Measurements from ENCODE around the gene HMMR. TPM values are rescaled to one million over a fixed set of nuclear protein-coding genes. Genes with fewer than 3 reads are reported as not detected.
A peak's percentile ranks its signal among the peaks of the same experiment; 100 is the strongest.

The HMMR gene
- polyA plus RNA-seq, 1 donor from 2014 or later, result 3.5 TPM

DNA sequence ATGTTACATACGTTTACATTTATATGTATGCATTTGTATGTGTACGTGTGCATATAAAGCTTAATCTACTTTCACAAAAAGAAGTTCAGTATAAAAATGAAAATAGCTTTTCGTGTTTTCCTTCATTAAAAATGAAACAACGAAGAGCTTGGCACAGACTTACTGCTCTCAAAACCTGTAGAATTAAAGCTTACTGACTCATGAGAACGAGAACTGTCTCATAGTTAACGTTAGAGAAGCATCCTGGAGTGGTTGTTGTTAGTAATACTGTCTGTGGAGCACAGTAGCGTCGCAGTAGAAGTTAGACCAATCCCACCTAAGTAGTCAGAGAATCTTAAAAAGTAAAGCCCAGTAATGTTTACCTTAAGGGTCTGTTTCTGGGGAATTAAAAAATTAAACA, 46.3 kb downstream of the HMMR start:
- Histone ChIP-seq H3K9me3 (ENCODE audit: low read length) (no peaks in the 10 kb centered on the region), H3K9ac (ENCODE audit: low read length) (peak overlapping the region; percentile 76), H3K79me2 (replicated peaks; ENCODE audit: insufficient read depth, low read length) (peaks cover 56% of the 10 kb centered on the region), H3K9me2 (ENCODE audit: insufficient read depth, low read length) (no peaks in the 10 kb centered on the region), H3K36me3 (ENCODE audit: insufficient read depth, low read length) (peaks cover under 1% of the 10 kb centered on the region), H2AFZ (ENCODE audit: low read depth, low read length) (no peak overlapping the region), H3K4me2 (ENCODE audit: low read length) (peak overlapping the region; percentile 81), H3K4me3 (ENCODE audit: low read length) (peak overlapping the region; percentile 67), H3F3A (ENCODE audit: insufficient read depth, low read length, poor library complexity, severe bottlenecking) (no peaks in the 10 kb centered on the region), H3K27me3 (ENCODE audit: insufficient read depth, low read depth, low read length) (no peaks in the 10 kb centered on the region), H3K27ac (ENCODE audit: low read length) (no peak overlapping the region), H4K20me1 (ENCODE audit: insufficient read depth) (no peaks in the 10 kb centered on the region)
- no peak for TF ChIP-seq RAD21 (conservative IDR thresholded peaks at IDR 0.05)
- no peak for TF ChIP-seq TAF1 (IDR thresholded peaks at IDR 0.05; ENCODE audit: low read depth)
- TF ChIP-seq, protein P1, sequence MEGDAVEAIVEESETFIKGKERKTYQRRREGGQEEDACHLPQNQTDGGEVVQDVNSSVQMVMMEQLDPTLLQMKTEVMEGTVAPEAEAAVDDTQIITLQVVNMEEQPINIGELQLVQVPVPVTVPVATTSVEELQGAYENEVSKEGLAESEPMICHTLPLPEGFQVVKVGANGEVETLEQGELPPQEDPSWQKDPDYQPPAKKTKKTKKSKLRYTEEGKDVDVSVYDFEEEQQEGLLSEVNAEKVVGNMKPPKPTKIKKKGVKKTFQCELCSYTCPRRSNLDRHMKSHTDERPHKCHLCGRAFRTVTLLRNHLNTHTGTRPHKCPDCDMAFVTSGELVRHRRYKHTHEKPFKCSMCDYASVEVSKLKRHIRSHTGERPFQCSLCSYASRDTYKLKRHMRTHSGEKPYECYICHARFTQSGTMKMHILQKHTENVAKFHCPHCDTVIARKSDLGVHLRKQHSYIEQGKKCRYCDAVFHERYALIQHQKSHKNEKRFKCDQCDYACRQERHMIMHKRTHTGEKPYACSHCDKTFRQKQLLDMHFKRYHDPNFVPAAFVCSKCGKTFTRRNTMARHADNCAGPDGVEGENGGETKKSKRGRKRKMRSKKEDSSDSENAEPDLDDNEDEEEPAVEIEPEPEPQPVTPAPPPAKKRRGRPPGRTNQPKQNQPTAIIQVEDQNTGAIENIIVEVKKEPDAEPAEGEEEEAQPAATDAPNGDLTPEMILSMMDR (IDR thresholded peaks at IDR 0.05; ENCODE audit: poor library complexity, severe bottlenecking), result no peak
- no peak for TF ChIP-seq EZH2 (IDR thresholded peaks at IDR 0.05; ENCODE audit: borderline replicate concordance, insufficient read depth, low read length, poor library complexity, severe bottlenecking)
- TF ChIP-seq POLR2AphosphoS5 (IDR thresholded peaks at IDR 0.05), result no peak
- TF ChIP-seq EP300 (conservative IDR thresholded peaks at IDR 0.05; ENCODE audit: poor library complexity, severe bottlenecking), result no peak

DNA sequence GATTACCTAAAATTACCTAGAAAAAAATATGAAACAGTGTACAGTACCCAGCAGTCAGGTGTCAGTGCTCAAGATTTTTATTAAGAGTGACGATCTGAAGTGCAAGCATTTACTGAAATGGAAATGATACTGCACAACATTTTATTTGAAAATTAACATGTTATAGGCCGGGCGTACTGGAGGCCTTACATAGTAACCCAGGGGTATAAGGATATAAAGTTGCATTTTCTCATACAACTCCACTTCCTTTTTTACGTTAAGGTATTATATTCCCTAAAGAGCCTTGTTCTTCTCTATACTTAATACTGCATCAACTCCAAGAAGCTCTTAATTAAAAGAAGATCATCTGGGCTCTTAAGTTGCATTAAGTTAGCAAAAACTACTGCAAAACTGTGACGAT, 48.3 kb downstream of the HMMR start:
- H3K9me2 ChIP-seq (ENCODE audit: insufficient read depth, low read length), result no peaks in the 10 kb centered on the region
- H3K36me3 ChIP-seq (ENCODE audit: insufficient read depth, low read length), result peaks cover 9% of the 10 kb centered on the region
- H3K4me3 ChIP-seq (ENCODE audit: low read length), result no peak overlapping the region
- H3K27me3 ChIP-seq (ENCODE audit: insufficient read depth, low read depth, low read length), result no peaks in the 10 kb centered on the region
- H3K27ac ChIP-seq (ENCODE audit: low read length), result no peak overlapping the region
- H4K20me1 ChIP-seq (ENCODE audit: insufficient read depth), result no peaks in the 10 kb centered on the region
- TF ChIP-seq TAF1 (IDR thresholded peaks at IDR 0.05; ENCODE audit: low read depth) (no peak), POLR2AphosphoS5 (IDR thresholded peaks at IDR 0.05) (no peak), EP300 (conservative IDR thresholded peaks at IDR 0.05; ENCODE audit: poor library complexity, severe bottlenecking) (no peak), RAD21 (conservative IDR thresholded peaks at IDR 0.05) (no peak), MXI1 (conservative IDR thresholded peaks at IDR 0.05; ENCODE audit: poor library complexity, severe bottlenecking) (no peak), SMC3 (conservative IDR thresholded peaks at IDR 0.05; ENCODE audit: poor library complexity) (no peak), EZH2 (IDR thresholded peaks at IDR 0.05; ENCODE audit: borderline replicate concordance, insufficient read depth, low read length, poor library complexity, severe bottlenecking) (no peak)
- TF ChIP-seq, protein P2, sequence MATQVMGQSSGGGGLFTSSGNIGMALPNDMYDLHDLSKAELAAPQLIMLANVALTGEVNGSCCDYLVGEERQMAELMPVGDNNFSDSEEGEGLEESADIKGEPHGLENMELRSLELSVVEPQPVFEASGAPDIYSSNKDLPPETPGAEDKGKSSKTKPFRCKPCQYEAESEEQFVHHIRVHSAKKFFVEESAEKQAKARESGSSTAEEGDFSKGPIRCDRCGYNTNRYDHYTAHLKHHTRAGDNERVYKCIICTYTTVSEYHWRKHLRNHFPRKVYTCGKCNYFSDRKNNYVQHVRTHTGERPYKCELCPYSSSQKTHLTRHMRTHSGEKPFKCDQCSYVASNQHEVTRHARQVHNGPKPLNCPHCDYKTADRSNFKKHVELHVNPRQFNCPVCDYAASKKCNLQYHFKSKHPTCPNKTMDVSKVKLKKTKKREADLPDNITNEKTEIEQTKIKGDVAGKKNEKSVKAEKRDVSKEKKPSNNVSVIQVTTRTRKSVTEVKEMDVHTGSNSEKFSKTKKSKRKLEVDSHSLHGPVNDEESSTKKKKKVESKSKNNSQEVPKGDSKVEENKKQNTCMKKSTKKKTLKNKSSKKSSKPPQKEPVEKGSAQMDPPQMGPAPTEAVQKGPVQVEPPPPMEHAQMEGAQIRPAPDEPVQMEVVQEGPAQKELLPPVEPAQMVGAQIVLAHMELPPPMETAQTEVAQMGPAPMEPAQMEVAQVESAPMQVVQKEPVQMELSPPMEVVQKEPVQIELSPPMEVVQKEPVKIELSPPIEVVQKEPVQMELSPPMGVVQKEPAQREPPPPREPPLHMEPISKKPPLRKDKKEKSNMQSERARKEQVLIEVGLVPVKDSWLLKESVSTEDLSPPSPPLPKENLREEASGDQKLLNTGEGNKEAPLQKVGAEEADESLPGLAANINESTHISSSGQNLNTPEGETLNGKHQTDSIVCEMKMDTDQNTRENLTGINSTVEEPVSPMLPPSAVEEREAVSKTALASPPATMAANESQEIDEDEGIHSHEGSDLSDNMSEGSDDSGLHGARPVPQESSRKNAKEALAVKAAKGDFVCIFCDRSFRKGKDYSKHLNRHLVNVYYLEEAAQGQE (IDR thresholded peaks at IDR 0.05; ENCODE audit: borderline replicate concordance), result no peak
- TF ChIP-seq, protein P1 (IDR thresholded peaks at IDR 0.05; ENCODE audit: poor library complexity, severe bottlenecking), result no peak
- H3K9me3 ChIP-seq (ENCODE audit: low read length), result no peaks in the 10 kb centered on the region
- H3F3A ChIP-seq (ENCODE audit: insufficient read depth, low read length, poor library complexity, severe bottlenecking), result no peaks in the 10 kb centered on the region
- H3K9ac ChIP-seq (ENCODE audit: low read length), result no peak overlapping the region
- no peak overlapping the region for H2AFZ ChIP-seq (ENCODE audit: low read depth, low read length)
- peaks cover 72% of the 10 kb centered on the region for H3K79me2 ChIP-seq (replicated peaks; ENCODE audit: insufficient read depth, low read length)
- H3K4me2 ChIP-seq (ENCODE audit: low read length), result no peak overlapping the region
